Left forelimb (tissue), 1 donor: ENCODE results near the gene TMEM138.

Source experiments
- DNase-seq: peaks from one replicate; pipeline ENCODE4 v3.0.0-alpha.2; 2018; ENCODE audit warnings: low spot score

The TMEM138 gene

GRCh38 chr11:61342207-61342803, 19.9 kb upstream of the TMEM138 start:
- DNase-seq = no peak

GRCh38 chr11:61343792-61344745, 18.1 kb upstream of the TMEM138 start:
- DNase-seq = no peak

- no peak for DNase-seq
Measured at GRCh38 chr11:61345170-61345610, 17.0 kb upstream of the TMEM138 start.

- no peak for DNase-seq
Measured at GRCh38 chr11:61345954-61346843, 16.0 kb upstream of the TMEM138 start.

- DNase-seq = no peak
Measured at GRCh38 chr11:61347916-61348461, 14.2 kb upstream of the TMEM138 start.

GRCh38 chr11:61349189-61349751, 12.9 kb upstream of the TMEM138 start:
- no peak for DNase-seq

DNA sequence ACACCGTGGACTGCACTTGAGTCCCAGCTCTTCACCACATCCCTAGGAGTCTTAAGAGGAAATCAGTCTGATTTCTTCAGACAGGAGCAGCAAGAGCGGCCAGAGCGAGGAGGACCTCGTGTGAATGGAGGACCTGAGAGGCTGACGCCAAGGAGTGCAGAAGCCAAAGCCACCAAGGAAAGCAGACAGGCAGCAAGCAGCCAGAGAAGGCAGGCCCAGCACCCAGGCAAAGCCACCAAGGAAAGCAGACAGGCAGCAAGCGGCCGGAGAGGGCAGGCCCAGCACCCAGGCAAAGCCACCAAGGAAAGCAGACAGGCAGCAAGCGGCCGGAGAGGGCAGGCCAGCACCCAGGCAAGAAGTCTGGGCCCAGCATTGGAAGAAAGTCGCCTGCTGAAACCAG, 12.3 kb upstream of the TMEM138 start:
- no peak for DNase-seq

DNA sequence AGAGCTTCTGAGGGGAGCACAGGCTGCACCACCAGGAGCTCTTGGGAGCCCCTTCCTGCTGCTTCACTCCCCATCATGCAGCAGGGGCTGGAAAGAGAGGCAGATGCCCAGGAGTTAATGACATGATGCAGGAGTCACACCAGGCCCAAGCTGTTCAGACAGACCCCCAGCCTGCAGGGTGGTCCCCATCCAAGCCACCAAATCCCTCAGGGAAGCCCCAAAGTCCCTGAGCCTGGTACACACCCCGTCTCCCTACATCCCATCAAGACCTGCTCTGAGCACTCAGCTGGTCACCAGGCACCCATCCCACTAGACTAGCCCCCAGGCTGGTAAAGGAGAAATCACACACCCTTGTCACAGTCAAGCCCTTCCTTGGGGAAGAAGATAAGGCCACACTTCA, 11.8 kb upstream of the TMEM138 start:
- DNase-seq = no peak

- no peak for DNase-seq
Measured at GRCh38 chr11:61350803-61351202, 11.4 kb upstream of the TMEM138 start.

DNA sequence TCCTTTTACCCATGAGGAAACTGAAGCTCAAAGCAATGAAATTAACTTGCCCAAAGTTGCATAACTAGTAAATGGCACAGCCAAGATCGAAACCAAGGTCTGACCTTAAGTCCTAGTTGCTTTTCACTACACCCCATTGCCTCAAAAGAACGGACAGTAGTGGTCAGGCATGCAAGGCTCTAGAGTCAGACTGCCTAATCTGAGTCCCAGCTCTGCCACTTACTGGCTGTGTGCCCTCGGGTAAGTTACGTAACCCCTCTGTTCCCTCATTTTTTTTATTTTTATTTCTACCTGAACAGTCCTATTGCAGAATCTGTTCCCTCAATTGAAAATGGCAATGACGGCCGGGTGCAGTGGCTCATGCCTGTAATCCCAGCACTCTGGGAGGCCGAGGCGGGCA, 10.1 kb upstream of the TMEM138 start:
- DNase-seq = no peak

DNA sequence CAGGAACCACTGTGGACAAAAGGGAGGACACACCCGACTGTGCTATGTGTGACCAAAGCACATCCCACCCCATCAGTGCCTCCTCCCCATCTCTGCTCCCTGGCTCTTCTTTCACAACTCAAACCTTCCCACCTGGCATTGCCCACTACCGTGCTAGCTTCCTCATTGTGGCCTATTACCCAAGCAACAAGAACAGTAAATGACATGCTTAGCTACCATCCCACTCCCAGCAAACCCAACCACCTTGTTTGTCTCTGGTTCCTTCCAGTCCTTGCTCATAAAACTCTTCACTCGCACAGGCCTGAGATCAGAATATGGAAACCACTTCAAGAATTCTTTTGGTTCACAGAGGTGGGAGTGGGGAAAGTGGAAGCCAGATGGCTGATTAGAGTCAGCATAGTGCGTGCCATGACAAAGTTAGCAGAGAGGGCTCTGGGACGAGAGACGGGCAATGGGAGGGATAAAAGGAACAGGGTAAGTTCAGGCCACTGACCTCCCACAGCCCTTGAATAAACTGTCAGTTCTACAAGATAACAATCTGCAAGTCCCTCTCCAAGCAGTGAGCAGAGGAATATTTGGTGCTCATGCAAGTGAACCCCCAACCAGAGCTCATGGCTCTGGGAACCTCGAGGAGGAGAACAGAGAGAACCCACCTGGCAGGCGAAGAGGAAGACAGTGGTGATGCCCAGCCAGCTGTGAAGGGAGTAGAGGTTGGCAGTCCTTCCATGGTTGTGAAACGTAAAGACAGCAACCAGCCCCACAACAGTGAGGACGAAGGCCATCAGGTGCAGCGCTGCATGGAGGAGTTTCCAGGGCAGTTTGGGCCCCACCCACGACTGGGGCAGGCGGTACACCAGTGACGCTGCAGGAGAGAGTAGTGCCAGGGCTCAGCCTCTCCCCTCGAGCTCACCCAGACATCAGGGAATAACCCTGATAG, 8.8 kb upstream of the TMEM138 start:
- no peak for DNase-seq

- DNase-seq = no peak
Measured at GRCh38 chr11:61354208-61354607, 8.0 kb upstream of the TMEM138 start.

DNA sequence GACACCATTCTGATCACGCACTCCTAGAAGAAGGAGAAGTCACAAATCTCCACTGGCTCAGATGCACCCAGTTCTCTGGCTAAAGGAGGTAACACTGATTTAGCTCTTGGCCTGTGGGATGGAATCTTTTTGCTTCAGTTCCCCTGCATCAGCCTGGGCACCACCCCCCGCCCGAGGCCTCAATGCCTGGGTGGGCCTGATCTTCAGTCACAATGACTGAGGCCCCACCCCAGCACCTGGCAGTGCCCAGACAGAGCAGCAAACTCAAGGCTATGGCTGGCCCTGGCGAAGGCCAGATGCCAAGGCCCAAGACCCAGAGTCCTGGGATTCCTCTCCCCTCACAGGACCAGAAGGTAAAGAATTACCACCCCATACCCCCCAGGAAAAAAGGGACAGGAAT, 5.5 kb upstream of the TMEM138 start:
- DNase-seq = no peak

GRCh38 chr11:61357233-61357893, 4.8 kb upstream of the TMEM138 start:
- DNase-seq = no peak

DNA sequence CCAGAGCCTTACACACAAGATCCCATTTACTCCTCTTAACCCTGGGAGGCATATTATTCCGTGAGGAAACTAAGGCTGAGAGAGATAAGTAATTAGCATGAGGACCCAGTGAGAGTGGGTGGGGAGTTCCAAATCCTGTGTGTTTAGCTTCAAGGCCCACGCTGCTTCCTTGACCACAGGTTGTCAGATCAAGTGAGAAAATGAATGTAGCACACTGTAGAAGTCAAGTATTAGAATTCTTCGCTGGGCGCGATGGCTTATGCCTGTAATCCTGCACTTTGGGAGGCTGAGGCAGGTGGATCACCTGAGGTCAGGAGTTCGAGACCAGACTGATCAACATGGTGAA, 4.3 kb upstream of the TMEM138 start:
- no peak for DNase-seq

GRCh38 chr11:61358566-61358965, 3.6 kb upstream of the TMEM138 start:
- no peak for DNase-seq

DNA sequence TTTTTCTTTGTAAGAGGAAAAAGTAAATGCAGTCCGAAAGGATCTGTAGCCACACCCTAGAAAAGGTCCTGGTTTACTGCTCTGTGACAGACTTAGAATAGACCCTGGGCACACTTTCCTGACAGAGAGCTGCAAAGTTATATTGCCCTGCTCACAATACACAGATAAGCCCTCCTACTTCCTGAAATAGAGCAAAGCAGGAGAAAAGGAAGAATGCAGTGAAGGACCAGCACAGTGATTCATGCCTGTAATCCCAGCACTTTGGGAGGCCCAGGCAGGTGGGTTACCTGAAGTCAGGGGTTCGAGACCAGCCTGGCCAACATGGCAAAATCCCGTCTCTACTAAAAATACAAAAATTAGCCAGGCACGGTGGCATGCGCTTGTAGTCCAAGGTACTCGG, 2.7 kb upstream of the TMEM138 start:
- no peak for DNase-seq

- DNase-seq = no peak
Measured at GRCh38 chr11:61361237-61361740, 885 bp upstream of the TMEM138 start.

DNA sequence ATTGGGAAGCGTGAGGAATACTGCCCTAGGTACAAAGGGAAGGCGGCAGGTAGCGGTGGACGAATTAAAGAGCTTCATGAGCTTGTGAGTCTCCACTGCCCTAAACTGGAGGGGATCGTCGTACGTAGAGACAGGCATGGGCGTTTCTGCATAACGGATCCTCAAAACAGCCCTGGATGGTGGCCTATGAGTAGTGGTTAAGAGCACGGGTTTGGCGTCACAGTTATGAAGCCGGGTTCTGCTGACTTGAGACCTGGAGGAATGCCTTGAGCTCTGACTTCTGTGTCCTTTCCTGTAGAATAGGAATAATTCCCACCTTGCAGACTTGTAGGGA, 335 bp downstream of the TMEM138 start:
- DNase-seq = no peak

DNA sequence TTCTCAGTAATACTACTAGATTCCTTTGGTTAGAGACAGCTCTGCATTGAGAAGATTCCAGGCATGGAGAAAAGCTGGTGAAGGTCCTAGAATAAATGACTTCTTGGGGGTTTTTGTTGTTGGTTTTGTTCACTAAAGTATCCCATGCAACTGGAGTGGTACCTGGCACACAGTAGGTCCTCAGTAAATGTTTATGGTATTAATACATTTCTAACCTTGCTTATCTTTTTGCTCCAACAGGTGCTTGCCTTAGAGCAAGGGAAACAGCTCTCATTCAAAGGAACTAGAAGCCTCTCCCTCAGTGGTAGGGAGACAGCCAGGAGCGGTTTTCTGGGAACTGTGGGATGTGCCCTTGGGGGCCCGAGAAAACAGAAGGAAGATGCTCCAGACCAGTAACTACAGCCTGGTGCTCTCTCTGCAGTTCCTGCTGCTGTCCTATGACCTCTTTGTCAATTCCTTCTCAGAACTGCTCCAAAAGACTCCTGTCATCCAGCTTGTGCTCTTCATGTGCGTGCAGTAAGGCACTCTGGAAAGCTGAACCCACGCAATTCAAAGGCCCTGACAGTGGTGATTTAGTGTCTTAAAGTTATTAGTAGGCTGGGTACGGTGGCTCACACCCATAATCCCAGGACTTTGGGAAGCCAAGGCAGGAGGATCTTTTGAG, 2.0 kb downstream of the TMEM138 start:
- DNase-seq = no peak
